Measurements from ENCODE around the gene TMA7B.
"Not testable (repeated sequence)": the region's sequence is repeated elsewhere in the genome, so short reads cannot be mapped to it uniquely, and the experiment has no call there.

TMA7B gene

DNA sequence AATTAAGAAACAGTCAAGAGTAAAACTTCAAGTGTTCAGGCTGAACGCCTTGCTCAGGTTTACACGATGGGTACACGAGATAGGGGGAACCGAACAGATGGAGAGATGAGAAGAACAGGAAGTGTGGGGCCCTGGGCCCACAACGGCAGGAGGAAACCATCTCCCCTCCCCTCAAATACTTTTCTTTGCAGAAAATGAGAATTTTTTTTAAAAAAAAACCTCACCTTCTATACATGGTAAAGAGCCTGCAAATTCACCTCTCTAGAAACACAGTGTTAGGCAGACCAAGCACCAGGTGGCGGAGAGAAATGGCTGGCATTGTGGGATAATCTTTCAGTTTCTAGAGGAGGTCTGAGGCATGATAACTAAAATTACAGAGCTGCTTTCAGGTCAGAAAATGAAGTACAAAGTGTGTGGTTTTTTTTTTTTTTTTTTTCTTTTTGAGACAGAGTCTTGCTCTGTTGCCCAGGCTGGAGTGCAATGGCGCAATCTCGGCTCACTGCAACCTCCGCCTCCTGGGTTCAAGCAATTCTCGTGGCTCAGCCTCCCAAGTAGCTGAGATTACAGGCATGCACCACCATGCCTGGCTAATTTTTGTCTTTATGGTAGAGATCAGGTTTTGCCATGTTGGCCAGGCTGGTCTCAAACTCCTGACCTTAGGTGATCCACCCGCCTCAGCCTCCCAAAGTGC is 8.4 kb upstream of the TMA7B start:
- DNase-seq (ENCODE audit: low read depth in 2 of 2, low spot score in 1 of 2), result not testable (repeated sequence)

DNA sequence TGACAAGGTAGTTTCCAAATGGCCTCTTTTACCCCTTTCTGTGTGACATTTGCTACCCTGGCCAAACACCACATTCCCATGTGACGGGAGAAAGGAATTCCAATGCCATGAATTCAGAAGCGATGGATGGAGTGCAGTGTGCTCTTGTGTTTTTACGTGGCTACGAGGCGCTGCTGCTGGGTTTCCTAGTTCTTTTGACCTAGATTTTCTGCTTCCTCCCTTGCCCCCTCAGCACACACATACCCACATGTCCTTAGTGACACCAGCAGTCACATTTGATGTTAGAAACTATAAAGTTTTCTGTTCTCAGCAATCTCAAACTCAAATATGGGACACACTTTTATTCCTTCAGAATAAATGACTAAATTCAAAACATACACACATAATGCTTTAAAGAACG is 7.8 kb upstream of the TMA7B start:
- no peak for DNase-seq (ENCODE audit: low read depth in 2 of 2, low spot score in 1 of 2)

DNA sequence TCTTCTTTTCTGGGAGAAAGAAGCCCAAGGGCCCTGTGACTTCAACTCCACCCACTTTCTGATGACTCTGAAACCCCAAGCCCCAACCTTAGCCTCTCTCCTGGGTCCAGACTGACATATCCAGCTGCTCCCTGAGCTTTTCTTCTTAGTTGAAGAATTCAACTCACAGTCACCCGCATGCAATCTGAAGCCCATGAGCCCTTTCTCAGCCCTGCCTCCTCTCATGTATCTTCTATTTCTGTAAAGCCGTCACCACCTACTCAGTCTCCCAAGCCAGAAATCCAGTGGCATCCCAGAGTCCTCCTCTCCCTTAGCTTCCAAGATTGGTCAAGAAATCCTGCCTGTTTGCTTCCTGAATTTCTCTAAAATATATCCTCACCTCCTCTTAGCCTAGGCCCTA is 7.1 kb upstream of the TMA7B start:
- DNase-seq (ENCODE audit: low read depth in 2 of 2, low spot score in 1 of 2), result no peak

DNA sequence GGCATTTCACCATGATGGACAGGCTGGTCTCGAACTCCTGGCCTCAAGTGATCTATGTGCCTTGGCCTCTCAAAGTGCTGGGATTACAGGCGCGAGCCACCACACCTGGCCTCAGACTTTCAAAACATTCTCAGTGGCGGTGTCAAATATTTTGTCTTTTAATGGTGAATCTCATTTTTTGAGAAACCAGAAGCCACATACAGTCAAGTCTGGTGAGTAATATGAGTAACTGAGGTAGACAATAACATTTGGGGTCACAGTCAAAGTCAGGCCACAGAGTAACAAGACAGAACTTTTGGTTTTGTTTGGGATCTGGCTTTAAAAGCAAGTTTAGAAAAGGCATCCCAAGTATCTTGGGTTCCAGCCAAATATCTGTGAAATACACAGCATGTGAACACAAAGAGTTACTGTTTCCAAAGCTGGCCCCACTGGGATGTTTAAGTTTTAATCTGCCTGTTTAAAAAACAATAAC is 5.6 kb upstream of the TMA7B start:
- no peak for DNase-seq (ENCODE audit: low read depth in 2 of 2, low spot score in 1 of 2)

DNA sequence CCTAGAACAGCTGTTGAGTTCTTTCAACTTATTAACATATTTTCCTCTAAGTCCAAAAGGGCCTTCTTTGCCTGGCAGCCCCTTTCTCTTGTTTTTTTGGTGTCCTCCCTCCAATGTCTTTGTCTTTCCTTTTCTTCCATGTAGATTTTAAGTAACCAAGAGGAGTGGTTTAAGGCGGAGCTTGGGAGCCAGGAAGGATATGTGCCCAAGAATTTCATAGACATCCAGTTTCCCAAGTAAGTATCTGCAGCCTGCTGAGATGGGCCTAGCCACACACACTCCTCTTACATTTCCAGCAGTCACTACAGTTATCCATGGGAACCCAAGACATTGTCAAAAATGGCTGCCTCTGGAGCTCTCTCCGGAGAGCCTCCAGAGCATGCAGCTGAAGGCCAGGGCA is 4.5 kb upstream of the TMA7B start:
- no peak for DNase-seq (ENCODE audit: low read depth in 2 of 2, low spot score in 1 of 2)

- DNase-seq (ENCODE audit: low read depth in 2 of 2, low spot score in 1 of 2), result no peak
These were observed 3.1 kb upstream of the TMA7B start for GRCh38 chr22:39956932-39957664.

DNA sequence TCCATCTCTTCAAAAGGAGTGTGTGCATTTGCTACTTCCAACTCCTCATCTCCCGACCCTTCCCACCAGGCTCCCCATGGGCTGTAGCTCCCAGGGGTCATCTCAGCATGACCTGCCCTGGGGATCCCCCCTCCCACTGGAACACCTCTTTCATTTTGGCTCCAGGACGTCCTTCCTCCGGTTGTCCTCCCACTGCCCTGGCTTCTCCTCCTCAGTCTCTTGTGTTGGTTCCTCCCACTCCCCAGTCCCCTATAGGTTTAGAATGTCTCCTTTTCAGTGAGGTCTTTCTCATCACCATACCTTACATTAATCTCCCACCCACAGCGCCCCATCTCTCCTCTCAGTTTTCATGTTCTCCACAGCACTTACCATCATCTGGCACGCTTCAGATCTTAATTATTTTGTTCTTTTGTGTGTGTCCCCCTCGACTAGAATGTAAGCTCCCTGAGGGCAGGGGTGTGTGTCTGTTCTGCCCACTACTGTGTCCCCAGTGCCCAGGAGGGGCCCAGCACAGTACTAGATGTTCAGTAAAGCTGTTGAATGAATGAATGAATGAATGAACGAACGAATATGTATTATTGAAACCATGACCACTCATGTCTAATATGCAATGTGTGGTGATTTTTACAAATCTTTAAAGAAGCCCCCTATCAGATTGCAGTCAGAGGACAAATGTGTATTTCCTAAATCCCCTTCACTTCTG is 2.0 kb upstream of the TMA7B start:
- DNase-seq (ENCODE audit: low read depth in 2 of 2, low spot score in 1 of 2), result no peak

GRCh38 chr22:39958949-39959639 is 1.1 kb upstream of the TMA7B start:
- DNase-seq (ENCODE audit: low read depth in 2 of 2, low spot score in 1 of 2), result no peak

GRCh38 chr22:39960791-39961746 is 872 bp downstream of the TMA7B start:
- DNase-seq (ENCODE audit: low read depth in 2 of 2, low spot score in 1 of 2), result peak; percentile 42 to 66

GRCh38 chr22:39962071-39962470 is 1.9 kb downstream of the TMA7B start:
- DNase-seq (ENCODE audit: low read depth in 2 of 2, low spot score in 1 of 2), result no peak

DNA sequence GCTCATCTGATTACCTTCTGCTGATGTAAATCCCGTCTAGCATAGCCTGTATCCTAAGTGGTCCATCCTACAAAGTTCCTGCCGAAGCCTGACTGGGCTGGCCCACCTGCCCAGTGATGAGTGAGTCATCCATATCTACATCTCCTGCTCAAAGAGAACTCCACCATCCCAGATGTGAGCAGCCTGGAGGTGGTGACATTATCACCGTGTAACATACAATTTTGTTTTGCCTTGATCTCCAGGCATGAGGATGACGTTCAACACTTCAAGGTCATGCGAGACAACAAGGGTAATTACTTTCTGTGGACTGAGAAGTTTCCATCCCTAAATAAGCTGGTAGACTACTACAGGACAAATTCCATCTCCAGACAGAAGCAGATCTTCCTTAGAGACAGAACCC is 5.6 kb downstream of the TMA7B start:
- DNase-seq (ENCODE audit: low read depth in 2 of 2, low spot score in 1 of 2), result no peak

DNA sequence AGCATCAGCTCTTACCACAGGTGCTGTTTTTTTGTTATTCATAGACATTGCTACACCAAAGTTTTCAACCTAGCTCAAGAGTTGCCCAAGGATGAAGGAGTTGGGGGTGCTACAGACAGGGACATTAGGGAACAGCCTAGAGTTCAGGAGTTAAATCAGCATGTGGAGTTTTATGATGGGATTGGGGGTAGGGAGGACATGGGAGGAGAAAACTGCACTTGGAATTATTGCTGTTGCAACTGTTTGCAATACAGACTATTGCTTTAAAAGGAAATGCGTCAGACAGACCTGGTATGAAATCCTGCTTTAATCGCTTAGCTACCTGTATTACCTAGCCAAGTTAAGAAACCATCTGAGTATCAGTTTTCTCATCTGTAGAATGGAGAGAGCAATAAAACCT is 6.3 kb downstream of the TMA7B start:
- no peak for DNase-seq (ENCODE audit: low read depth in 2 of 2, low spot score in 1 of 2)

DNA sequence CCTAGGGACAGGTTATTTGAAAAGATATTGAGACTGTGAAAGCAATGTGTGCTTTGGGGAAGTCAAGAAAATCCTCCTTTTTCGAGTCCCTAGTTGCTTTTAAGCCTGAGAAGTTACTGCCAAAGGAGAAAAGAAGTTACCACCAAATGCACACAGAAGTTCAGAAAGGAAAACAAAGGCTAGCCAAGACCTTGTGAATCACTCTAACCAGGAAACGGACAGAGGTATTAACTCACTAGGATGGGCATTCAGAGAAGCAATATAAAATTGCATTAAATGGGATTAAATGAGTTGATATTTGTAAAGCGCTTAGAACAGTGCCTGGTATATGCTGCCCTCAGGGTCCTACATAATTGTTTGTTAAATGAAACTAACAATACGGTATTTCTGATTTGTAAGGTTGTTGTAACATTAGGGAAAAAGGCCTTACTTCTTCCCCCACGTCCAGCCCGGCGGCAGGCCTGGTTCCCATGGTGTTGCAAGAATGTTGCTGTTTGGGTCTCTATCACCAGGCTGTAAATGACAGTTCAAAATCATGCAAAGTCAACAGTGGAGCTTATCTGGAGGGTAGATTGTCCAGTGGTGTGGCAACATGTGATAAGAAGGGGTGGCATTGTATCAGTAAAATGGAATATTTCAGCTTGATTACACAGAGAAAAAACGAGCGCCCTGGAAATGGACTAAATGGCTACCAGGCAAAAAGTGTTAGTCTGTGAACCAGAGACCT is 7.1 kb downstream of the TMA7B start:
- DNase-seq (ENCODE audit: low read depth in 2 of 2, low spot score in 1 of 2), result no peak

GRCh38 chr22:39967996-39968972 is 8.1 kb downstream of the TMA7B start:
- DNase-seq (ENCODE audit: low read depth in 2 of 2, low spot score in 1 of 2), result no peak

DNA sequence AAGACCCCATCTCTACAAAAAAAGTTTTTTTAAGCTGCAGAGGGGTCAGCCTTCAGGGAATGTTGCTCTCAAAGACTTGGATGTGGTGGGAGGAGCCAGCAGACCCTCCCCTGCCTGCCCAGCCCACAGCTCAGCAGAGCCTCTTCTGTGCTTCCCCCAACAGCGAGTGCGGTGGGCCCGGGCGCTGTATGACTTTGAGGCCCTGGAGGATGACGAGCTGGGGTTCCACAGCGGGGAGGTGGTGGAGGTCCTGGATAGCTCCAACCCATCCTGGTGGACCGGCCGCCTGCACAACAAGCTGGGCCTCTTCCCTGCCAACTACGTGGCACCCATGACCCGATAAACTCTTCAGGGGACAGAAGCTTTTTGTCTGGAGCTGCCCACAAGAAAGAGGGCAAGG is 10.5 kb downstream of the TMA7B start:
- no peak for DNase-seq (ENCODE audit: low read depth in 2 of 2, low spot score in 1 of 2)

- DNase-seq (ENCODE audit: low read depth in 2 of 2, low spot score in 1 of 2), result no peak
These were observed 12.4 kb downstream of the TMA7B start for GRCh38 chr22:39972641-39973040.

DNA sequence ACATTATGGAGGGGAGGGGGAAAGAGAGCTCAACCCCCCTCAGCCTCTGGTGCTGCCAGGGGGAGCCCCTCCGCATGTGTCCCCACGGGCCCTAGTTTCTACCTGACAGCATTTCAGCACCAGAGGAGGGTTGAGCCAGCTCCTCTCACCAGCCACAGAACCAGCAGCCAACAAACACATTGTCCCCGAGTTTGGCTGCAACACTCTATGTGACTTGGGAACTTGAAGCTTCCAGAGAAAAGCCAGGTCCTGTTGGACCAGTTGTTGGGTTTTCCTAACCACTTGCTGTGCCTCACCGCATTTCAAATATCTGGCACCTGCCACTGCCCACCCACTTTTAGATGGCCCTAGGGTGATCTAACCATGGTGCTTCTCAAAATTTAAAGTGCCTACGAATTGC is 13.5 kb downstream of the TMA7B start:
- DNase-seq (ENCODE audit: low read depth in 2 of 2, low spot score in 1 of 2), result no peak

DNA sequence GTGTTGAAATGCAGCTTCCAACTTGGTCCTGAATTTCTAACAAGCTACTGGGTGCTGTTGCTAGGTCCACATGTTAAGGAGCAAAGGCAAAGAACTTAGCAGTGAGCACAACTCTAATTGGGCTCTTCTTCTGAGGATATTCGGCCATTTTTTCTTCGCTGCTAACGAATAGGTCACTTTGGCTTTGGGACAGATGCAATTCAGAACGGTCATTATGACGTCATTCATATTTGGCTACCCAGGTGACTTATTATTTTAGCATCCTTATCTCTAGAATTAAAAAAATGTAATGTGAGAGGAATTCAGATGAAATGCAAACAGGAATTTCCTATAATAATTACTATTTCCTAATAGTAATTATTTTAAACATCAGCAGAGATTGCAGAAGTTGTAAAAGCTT is 13.9 kb downstream of the TMA7B start:
- no peak for DNase-seq (ENCODE audit: low read depth in 2 of 2, low spot score in 1 of 2)

- no peak for DNase-seq (ENCODE audit: low read depth in 2 of 2, low spot score in 1 of 2)
These were observed 18.9 kb downstream of the TMA7B start for GRCh38 chr22:39979048-39979447.
